Mammary epithelial cell (primary cell): ENCODE data around the gene RNF128.
"Not testable (repeated sequence)": the region's sequence is repeated elsewhere in the genome, so short reads cannot be mapped to it uniquely, and the experiment has no call there.

Experiments
- CTCF ChIP-seq, 2 donors: IDR thresholded peaks in 1 of 2; conservative IDR thresholded peaks in 1 of 2; 2 replicates each; pipeline ENCODE4 v1.5.1; 2011 to 2012; ENCODE audit warnings: inconsistent platforms in 2 of 2, low read length in 2 of 2, mild to moderate bottlenecking in 2 of 2, control low read depth in 1 of 2, low read depth in 1 of 2; ENCODE audit not compliant: insufficient read depth in 1 of 2; ENCODE audit errors: extremely low read depth in 1 of 2
- EZH2 ChIP-seq: IDR thresholded peaks from 2 replicates; pipeline ENCODE4 v1.6.1; 2012; ENCODE audit warnings: low read length, inconsistent platforms, borderline replicate concordance

GRCh38 chrX:106814093-106814492 lies 87.6 kb downstream of the RNF128 start:
- TF ChIP-seq CTCF (conservative IDR thresholded peaks at IDR 0.05 in 1 of 2, IDR thresholded peaks at IDR 0.05 in 1 of 2; ENCODE audit: extremely low read depth in 1 of 2, insufficient read depth in 1 of 2, low read depth in 1 of 2, low read length in 2 of 2); EZH2: not testable (repeated sequence)
